Dermis blood vessel endothelial cell (primary cell): ENCODE data around the gene FAM186B. TPM values are rescaled to one million over a fixed set of nuclear protein-coding genes. Genes with fewer than 3 reads are reported as not detected.
"Not testable (repeated sequence)": the region's sequence is repeated elsewhere in the genome, so short reads cannot be mapped to it uniquely, and the experiment has no call there.

Source experiments
- DNase-seq: peaks from one replicate; pipeline ENCODE4 v3.0.0; 2010
- total RNA-seq: library from RNA; depleted of rRNA; stranded (reverse); fragments of >200 nt; gene quantifications from 2 replicates; pipeline ENCODE4 v1.2.3, GENCODE V29; 2014

FAM186B gene
- total RNA-seq, 1 donor from 2014 or later: 0.34 TPM

DNA sequence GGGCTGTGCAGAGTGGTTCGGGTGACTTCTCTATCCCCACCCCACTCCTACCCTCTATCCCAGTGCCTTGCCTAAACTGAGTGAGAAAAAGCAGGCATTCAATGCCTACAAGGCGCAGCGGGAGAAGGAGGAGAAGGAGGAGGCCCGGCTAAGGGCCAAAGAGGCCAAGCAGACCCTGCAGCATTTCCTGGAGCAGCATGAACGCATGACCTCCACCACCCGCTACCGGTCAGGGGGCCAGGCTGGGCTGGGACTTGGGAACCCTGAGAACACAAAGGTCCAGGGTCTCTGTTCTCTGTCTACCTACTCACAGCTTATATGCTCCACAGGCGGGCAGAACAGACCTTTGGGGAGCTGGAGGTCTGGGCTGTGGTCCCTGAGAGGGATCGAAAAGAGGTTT lies 29.6 kb upstream of the FAM186B start:
- no peak for DNase-seq

DNA sequence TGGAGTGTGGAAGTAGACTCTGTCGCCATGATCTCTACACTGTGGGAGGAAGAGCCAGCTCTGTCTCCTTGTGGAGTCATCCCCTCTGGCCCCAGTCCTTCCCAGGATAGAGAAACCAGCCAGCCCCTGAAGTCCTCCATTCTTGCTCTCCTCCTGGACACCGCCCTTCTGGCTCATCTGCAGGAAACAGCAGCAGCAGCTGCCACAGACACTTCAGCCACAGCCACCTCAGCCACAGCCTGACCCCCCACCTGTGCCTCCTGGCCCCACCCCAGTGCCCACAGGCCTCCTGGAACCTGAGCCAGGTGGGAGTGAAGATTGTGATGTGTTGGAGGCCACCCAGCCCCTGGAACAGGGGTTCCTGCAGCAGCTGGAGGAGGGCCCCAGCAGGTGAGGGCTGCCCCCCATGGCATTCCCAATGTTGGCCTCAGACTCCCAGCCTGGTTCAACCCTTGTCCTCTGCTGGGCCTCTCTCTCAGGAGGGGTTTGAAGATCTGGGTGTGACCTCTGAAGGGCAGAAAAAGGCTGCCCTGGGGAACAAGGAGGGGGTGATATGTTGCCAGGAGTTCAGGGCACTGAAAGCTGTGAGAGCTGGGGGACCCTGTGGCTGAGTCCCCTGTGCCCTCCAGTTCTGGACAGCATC lies 28.4 kb upstream of the FAM186B start:
- no peak for DNase-seq

DNA sequence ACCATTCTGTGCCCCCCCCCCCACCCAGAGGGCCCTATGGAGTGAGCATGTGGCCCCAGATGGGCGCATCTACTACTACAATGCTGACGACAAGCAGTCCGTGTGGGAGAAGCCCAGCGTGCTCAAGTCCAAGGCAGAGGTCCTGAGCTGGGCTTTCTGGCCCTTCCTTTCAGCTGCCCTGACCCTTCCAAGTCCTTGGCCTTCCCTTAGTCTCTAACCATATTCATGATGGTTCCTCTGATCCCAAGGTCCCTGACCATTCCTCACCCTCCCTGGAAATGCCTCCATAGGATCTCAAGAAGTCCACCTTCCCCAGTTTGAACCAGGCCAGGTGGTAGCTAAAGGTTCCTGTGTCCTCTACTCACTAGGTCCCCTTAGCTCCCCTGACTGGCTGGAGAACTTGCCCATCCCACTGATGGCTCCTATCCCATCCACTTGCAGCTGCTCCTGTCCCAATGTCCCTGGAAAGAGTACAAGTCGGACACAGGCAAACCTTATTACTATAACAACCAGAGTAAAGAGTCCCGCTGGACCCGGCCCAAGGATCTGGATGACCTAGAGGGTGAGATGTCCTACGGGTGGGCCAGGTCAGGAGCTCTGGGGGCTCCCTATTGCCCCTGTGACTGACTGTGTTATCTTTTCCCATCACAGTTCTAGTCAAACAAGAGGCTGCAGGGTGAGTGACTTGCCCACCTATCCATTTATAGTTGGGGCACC lies 27.7 kb upstream of the FAM186B start:
- DNase-seq: no peak

DNA sequence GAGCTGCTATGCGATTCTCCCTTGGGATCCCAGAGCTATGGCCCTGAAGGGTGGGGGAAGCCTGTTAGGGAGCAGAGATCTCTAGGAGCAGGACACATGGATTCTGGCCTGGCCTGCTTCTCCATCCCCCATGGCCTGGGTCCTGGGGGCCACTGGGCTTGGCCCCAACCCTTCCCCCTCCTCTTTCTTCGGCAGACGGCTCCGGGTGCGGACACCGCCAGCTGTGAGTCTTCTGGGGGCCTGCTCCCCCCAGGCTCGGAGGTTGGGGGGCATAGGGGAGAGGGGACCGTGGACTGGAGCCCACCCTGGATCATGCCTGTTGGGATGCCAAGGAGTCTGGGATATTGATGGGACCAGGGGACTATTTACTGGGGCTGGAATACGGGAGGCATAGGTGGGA lies 27.0 kb upstream of the FAM186B start:
- no peak for DNase-seq

DNA sequence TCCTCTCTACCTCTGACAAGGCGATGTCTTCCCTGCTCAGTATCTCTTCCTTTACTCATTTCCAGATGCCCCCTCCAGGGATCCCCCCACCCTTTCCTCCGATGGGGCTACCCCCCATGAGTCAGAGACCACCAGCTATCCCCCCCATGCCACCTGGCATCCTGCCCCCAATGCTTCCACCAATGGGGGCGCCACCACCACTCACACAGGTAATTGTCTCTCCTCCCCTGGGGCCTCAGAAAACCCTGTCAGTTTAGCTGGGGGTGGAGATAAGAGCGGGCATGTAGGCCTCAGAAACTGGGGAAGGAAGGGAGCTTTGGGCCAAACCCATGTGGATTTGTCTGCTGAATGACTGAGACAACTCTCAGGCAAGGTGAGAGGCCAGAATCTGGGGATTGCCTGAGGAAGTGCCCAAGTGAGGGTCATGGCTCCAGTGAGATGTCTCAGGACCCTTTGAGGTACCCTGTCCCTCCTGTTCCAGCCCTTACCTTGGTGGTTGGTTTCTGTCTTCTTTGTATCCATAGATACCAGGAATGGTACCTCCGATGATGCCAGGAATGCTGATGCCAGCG lies 26.0 kb upstream of the FAM186B start:
- DNase-seq: no peak

DNA sequence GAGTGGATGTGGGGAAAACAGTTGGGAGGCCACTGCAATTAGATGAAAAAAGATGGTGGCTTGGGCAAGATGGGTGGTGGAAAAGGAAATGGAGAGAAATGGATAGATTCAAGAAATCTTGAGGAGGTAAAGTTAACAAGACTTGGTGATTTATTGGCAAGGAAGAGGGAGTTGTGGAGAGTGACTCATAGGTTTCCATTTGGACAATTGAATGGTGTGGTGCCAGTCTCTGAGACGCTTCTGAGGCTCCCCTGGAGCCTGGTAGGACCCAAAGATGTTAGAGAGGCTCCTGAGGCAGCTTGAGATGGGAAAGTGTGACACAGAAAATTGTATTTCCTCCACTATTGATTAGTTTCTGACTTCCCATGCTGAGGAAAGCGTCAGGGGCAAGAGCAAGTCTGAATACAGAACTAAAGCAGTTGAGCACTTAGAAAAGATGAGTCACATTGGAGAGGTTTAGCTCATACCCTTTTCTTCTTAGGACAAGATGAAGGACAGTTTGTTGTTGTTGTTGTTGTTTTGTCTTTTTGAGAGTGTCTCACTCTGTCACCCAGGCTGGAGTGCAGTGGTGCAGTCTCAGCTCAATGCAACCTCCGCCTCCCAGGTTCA lies 22.4 kb upstream of the FAM186B start:
- DNase-seq: peak; percentile 66

DNA sequence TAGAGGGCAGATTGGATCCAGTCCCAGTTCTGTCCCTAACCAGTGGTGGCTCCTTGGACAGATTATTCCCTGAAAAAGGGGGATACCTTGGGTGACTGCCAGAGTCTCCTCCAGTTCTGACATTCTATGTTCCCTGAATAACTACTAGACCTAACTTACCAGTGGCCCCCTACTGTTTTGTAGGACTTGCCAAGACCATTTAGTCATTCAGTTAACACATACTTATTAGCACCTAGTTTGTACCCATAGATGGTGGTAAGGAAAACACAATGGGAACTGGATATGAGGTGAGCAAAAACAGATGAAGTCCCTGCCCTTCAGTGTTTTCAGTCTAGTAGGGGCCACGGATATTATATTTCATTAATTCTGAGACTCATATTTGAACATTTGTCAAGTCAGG lies 21.4 kb upstream of the FAM186B start:
- no peak for DNase-seq

DNA sequence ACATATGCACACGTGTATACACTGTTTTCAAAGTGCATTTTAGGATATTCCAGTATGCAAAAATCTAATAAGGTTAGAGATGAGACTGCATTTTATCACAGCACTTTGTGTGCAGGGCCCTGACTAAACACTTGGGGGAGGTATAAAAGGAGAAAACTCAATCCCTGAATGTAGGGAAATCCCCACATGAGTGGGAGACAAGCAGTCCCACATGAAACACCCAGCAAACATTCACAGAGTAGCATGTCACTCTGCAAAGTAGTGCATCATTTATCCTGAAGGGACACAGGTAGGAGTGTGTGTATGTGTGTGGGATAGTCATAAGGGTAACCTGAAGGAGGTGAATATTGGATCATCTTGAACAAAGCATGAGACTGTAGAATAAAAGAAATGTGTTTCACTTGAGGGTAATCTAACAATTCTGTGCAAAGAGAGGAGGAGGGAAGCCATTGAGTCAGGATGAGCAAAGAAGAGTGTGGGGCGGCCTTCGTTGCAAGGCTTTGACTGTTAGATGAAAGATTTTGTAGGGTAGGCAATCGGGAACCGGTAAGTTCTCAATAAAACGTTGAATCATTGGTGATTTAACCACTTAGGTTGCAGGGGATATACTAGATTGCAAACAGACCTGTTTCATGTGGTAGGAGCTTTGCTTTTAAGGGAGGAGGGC lies 20.9 kb upstream of the FAM186B start:
- no peak for DNase-seq

DNA sequence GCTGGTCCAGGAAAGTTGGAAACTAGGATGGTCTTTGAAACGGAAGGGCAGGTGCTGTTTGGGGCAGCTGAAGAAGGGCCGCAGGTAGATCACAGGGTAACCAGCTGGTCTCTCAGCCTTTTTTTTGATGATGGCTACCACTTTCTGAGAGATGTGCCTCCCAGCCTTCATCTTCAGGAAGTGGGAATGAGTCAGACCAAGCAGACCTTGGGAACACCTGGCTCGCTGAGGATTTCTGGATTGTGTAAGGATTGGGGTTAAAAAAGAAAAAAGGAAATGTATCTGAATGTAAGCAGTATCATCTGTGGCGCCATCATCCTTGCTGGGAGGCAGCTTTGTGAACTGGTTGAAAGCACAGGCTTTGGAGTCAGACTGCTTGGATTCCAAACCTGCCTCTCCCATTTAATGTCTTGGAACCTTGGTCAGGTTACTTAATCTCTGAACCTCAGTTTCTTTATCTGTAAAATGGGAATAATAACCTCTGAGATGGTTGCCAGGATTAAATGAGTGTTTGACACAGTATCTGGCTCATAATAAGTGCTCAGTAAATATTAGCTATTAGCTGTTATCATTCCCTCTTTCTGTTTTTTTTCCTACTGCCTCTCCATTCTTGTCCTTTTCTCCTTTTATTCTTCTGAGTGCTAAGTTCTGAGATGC lies 19.6 kb upstream of the FAM186B start:
- DNase-seq: peak; percentile 37

DNA sequence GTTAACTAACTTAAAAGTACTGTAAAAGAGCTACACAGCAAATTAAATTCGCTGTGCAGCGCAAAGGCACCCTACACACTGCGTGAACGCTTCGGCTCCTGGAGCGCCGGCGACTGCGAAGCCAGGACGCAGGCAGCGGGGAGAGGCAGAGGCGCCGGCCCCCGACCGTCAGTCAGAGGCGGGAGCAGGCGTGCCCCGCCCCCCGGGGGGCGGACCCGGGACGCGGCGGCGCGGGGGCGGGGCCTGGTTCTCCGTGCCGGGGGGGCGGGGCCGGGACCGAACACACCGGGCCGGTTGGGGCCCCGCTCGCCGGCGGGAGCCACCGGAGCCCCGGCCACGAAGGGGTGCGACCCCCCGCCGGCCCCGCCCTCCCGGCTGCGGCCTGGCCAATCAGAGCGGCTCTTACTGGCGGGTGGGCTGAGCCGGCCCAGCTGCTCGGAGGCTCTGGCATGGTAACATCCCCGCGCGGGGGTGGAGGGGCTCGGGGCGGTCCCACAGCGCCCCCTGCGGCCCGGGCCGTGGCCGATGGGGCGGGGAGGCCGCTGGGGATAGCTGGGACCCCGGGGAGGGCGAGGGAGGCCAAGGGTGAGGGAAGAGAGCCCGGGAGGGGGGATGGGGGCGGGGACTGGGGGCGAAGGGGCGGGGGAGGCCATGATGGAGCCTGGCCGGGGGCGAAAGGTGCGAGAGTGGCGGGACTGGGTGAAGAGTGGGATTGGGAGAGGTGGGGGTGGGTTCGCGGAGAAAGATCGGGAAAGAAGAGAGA lies 17.9 kb upstream of the FAM186B start, which contains the start of gene PRPF40B:
TSS of gene PRPF40B (plus strand) at position 420 of the 763 bp plus-strand sequence. CDS start at position 450, 30 bp downstream.
- peak; percentile 88 for DNase-seq

DNA sequence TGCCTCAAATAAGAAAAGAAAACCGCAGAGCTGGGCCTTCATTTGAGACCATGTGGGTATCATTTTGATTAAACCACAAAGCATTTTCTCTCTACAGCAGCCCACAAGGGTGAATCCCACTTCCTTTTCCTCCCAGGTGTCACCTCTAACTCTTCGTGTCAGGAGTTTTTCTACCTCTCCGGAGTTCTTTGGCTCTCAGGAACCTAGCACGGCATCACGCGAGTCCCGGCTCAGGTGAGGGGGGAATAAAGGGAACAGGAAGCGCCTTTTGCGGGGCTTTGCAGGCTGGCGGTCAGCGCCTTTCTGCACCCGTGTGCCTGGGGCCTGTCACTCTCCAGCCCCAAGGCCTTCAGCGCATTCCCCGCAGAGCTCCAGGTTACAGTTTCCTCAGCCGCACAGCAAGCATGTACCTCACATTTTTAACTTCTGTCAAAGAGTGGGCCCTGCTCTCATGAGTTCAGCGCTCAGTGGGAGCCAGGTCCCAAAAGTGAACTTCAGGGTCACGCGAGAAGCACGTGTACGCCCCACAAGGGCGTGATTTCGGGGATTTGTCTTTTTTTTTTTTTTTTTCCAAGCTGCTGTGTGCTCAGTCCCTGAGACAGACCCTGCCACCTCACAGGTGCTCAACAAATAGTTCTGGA lies 17.2 kb upstream of the FAM186B start:
- no peak for DNase-seq

DNA sequence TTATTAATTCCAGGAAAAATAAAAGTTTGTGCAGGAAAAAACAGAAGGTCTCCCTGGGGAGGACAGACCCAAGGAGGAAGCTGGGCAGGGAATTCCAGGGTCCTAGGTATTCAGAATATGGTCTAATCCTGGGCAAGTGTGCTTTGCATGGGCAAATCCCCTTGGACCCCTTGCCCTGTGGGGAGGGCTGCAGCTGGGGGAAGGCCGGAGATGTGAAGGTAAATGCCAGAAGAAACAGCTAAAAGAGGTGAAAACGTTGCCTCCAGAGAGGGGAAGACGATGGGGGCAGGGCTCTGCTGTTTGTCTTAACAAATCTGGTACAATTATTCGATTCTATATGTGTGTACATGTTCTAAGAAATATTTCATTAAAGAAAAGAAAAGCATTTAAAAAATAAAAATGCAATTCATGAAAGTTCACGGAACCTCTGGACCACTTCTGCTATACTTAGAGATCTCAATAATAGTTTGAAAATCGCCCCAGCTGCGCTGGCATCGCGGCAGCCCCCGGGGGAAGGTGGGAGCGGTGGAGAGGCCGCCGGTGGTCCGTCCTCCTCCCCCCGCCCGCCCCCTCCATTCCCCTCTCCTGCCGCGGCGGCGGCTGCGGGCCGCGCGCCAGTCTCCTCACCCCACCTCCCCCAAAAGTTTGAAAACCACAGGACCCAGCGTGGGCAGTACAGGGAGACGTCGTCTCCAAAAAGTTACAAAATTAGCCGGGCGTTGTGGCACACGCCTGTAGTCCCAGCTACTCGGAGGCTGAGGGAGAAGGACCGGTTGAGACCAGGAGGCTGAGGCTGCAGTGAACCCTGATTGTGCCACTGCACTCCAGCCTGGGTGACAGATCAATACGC lies 16.4 kb upstream of the FAM186B start:
- no peak for DNase-seq

DNA sequence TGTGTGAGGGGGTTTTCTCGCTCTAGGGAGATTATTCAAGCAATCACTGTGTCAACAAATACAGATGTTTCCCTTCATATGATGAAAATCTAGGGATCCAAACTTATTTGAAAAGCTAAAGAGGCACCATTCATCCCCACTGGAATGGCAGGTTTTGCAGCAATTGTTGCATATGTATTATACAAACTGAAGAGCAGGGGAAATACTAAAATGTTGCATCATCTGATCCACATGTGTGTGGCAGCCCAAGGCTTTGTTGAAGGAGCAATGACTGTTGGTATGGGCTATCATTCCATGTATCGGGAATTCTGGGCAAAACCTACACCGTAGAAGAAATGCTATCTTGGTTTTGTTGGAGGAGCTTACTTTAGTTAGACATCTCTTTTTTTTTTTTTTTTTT lies 13.8 kb upstream of the FAM186B start:
- DNase-seq: no peak

DNA sequence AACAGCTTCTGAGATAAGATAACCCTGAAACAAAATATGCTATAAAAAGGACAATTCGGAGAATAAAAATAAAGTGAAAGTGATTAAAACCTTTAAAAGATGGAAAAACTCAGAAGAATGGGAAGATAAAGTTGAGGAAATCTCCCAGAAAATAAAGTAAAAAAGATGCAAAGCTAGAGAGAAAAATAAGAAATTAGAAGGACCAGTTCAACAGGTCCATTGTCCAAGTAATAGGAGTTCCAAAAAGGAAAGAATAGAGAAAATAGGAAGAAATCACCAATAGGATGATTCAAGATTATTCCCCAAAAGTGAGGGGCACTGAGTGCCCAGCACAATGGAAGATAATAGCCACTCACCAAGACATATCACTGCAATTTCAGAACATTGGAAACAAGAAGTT lies 13.1 kb upstream of the FAM186B start:
- no peak for DNase-seq

DNA sequence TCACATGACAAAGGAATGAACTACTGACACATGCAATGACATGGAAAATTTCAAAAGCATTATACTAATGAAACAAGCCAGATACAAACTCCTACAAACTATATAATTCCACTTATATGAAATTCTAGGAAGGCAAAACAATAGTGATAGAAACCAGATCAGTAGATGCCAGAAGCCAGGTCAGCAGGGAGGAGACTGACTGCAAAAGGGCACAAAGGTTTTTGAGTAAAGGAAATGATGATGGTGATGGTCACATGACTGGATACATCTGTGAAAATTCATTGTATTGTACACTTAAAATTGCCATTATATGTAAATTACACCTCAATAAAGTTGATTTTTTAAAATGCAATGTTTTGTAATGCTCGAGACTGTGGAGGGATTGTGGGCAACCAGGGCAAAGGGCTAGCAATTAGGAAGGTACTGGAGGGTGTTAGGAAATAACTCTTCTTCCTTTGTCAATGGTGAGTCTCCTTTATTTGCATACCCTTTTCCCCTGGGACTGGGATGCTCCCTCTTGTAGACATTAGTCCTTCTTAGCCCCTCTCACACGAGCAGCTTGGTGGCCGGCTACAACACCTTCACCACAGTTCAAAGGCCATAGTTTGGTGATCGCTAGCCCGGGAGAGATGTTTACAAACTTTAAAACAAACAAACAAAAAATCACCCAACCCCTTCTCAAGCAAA lies 11.2 kb upstream of the FAM186B start:
- peak; percentile 51 for DNase-seq

DNA sequence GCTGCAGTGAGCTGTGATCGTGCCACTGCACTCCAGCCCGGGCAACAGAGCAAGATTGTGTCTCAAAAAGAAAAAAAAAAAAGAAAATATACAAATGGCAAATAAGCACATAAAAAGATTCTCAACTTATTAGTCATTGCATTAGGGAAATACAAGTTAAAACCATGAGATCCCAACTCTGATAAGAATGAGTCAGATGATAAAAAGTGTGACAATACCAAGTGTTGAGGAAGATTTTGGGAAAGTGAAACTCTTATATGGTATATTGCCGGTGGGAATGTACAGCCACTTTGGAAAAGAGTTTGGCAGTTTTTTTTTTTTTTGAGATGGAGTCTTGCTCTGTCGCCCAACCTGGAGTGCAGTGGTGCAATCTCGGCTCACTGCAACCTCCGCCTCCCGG lies 10.3 kb upstream of the FAM186B start:
- DNase-seq: no peak

DNA sequence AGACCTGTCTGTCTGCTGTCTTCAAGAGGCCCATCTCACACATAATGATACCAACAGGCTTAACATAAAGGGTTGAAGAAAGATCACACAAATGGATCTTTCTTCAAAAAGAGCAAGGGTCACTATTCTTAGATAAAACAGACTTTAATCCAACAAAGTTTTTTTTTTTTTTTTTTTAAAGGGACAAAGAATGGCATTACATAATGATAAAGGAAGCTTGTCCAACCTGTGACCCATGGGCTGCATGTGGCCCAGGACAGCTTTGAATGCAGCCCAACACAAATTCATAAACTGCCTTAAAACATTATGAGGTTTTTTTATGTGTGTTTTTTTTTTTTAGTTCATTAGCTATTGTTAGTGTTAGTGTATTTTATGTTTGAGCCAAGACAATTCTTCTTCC lies 6.8 kb upstream of the FAM186B start:
- DNase-seq: no peak

DNA sequence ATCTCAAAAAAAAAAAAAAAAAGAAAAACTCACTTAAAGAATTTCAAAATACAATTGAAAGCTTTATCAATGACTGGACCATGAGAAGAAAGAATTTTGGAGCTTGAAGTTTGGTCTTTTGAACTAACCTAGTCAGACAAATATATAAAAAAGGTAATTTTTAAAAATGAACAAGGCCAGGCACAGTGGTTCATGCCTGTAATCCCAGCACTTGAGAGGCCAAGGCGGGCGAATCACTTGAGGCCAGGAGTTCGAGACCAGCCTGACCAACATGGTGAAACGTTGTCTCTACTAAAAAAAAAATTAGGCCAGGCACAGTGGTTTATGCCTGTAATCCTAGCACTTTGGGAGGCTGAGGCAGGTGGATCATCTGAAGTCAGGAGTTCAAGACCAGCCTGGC lies 5.3 kb upstream of the FAM186B start:
- not testable (repeated sequence) for DNase-seq

DNA sequence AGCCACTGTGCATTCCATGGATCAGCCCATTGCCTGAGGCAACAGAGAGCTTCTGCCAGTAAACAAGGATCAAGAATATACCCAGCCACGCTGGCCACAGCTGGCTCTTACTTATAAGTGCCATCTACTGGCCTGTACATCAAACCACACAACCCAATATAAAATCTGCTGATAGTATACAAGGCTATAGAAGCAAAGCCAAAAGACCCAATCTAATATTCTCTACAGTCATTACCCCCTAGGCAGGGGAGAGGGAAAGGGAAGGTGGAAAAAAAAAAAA lies 4.4 kb upstream of the FAM186B start:
- peak; percentile 19 for DNase-seq
